Measurements from ENCODE around the gene SPX. TPM values are rescaled to one million over a fixed set of nuclear protein-coding genes. Genes with fewer than 3 reads are reported as not detected.

Gene SPX
- total RNA-seq, 4 donors from 2014 or later = 18.0 to 48.2 (median 40.4) TPM

GRCh38 chr12:21499765-21500164 is 26.3 kb upstream of the SPX start:
- Histone ChIP-seq H3K4me3 (replicated peaks in 1 of 3) (no peak overlapping the region), H3K4me1 (peaks cover 13 to 35% of the 10 kb centered on the region in 2 donors), H3K27ac (no peak overlapping the region), H3K27me3 (no peaks in the 10 kb centered on the region), H3K9me3 (no peaks in the 10 kb centered on the region), H3K36me3 (peaks cover 8 to 17% of the 10 kb centered on the region in 2 donors)
- TF ChIP-seq, protein P1, sequence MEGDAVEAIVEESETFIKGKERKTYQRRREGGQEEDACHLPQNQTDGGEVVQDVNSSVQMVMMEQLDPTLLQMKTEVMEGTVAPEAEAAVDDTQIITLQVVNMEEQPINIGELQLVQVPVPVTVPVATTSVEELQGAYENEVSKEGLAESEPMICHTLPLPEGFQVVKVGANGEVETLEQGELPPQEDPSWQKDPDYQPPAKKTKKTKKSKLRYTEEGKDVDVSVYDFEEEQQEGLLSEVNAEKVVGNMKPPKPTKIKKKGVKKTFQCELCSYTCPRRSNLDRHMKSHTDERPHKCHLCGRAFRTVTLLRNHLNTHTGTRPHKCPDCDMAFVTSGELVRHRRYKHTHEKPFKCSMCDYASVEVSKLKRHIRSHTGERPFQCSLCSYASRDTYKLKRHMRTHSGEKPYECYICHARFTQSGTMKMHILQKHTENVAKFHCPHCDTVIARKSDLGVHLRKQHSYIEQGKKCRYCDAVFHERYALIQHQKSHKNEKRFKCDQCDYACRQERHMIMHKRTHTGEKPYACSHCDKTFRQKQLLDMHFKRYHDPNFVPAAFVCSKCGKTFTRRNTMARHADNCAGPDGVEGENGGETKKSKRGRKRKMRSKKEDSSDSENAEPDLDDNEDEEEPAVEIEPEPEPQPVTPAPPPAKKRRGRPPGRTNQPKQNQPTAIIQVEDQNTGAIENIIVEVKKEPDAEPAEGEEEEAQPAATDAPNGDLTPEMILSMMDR (IDR thresholded peaks at IDR 0.05) = no peak
- no peak for TF ChIP-seq POLR2A (IDR thresholded peaks at IDR 0.05)
- no peak for DNase-seq
- intact Hi-C loops (cut with DNase I) = no loop called here
- 84 to 87% methylated on average over 2 of the region's 2 CpGs for WGBS, 2 donors

GRCh38 chr12:21500786-21501257 is 25.3 kb upstream of the SPX start:
- H3K4me1 ChIP-seq = peaks cover 13 to 39% of the 10 kb centered on the region in 2 donors
- H3K27ac ChIP-seq = peak overlapping the region in 2 of 3 donors; percentile 46 to 51
- peaks cover 8 to 17% of the 10 kb centered on the region in 2 donors for H3K36me3 ChIP-seq
- peak overlapping the region; percentile 23 to 89 (median 36) for H3K4me3 ChIP-seq (replicated peaks in 1 of 3)
- intact Hi-C loops (cut with DNase I) = no loop called here
- no peak for TF ChIP-seq POLR2A (IDR thresholded peaks at IDR 0.05)
- TF ChIP-seq, protein P1 (IDR thresholded peaks at IDR 0.05) = no peak
- no peaks in the 10 kb centered on the region for H3K27me3 ChIP-seq
- no peaks in the 10 kb centered on the region for H3K9me3 ChIP-seq
- 12 to 14% methylated on average over 8 of the region's 8 CpGs for WGBS, 2 donors
- no peak for DNase-seq

- Histone ChIP-seq H3K4me3 (replicated peaks in 1 of 3) (peak within 1 kb of the TSS; percentile 85 to 97 (median 89)), H3K9me3 (no peaks in the 10 kb centered on the region), H3K4me1 (peaks cover 13 to 39% of the 10 kb centered on the region in 2 donors), H3K36me3 (peaks cover 4 to 17% of the 10 kb centered on the region in 2 donors), H3K27ac (peak within 1 kb of the TSS; percentile 58 to 78 (median 77)), H3K27me3 (no peaks in the 10 kb centered on the region)
- WGBS, 2 donors = 1% methylated on average over 40 to 55 of the region's 61 CpGs
- peak; percentile 93 to 95 for DNase-seq
- intact Hi-C loops (cut with DNase I) = no loop called here
- TF ChIP-seq POLR2A (IDR thresholded peaks at IDR 0.05) = peak in 1 of 2 donors; percentile 75
- TF ChIP-seq, protein P1 (IDR thresholded peaks at IDR 0.05) = no peak
Measured at GRCh38 chr12:21501258-21502163, 24.6 kb upstream of the SPX start, which contains the start of the genes GOLT1B and RECQL. TSS of gene GOLT1B (plus strand) at chr12:21501789. CDS start at chr12:21501924, 135 bp downstream. TSS of gene RECQL (minus strand) at chr12:21501635. CDS start at chr12:21499570, 2,065 bp downstream.

GRCh38 chr12:21502164-21502496 is 24.0 kb upstream of the SPX start:
- 0% methylated on average over 10 to 13 of the region's 14 CpGs for WGBS, 2 donors
- H3K27me3 ChIP-seq = no peaks in the 10 kb centered on the region
- intact Hi-C loops (cut with DNase I) = no loop called here
- H3K27ac ChIP-seq = peak overlapping the region; percentile 58 to 78 (median 77)
- H3K36me3 ChIP-seq = peaks cover 0 to 11% of the 10 kb centered on the region in 2 donors
- TF ChIP-seq, protein P1 (IDR thresholded peaks at IDR 0.05) = no peak
- no peak for TF ChIP-seq POLR2A (IDR thresholded peaks at IDR 0.05)
- H3K4me3 ChIP-seq (replicated peaks in 1 of 3) = peak overlapping the region; percentile 85 to 97 (median 89)
- H3K4me1 ChIP-seq = peaks cover 13 to 39% of the 10 kb centered on the region in 2 donors
- peak; percentile 42 to 44 for DNase-seq
- H3K9me3 ChIP-seq = no peaks in the 10 kb centered on the region
